Hepatocyte (in vitro differentiated cells): ENCODE data around the gene FASN.

Experiments used
- EZH2 ChIP-seq: fragments of 200-600 bp; sonication (generic); IDR thresholded peaks from 2 replicates; pipeline ENCODE4 v1.6.1; 2016; ENCODE audit warnings: antibody characterized with exemption, mild to moderate bottlenecking, borderline replicate concordance
- EZH2phosphoT487 ChIP-seq: fragments of 200-600 bp; sonication (generic); IDR thresholded peaks from one replicate; pipeline ENCODE4 v1.6.1; 2018; ENCODE audit warnings: antibody characterized with exemption, mild to moderate bottlenecking, low read depth, moderate library complexity; ENCODE audit not compliant: unreplicated experiment, severe bottlenecking
- TF ChIP-seq, protein P1 (sequence below): fragments of 200-600 bp; sonication (generic); IDR thresholded peaks from 2 replicates; pipeline ENCODE4 v1.5.1; 2016; ENCODE audit warnings: antibody characterized with exemption, mild to moderate bottlenecking; ENCODE audit not compliant: poor library complexity

DNA sequence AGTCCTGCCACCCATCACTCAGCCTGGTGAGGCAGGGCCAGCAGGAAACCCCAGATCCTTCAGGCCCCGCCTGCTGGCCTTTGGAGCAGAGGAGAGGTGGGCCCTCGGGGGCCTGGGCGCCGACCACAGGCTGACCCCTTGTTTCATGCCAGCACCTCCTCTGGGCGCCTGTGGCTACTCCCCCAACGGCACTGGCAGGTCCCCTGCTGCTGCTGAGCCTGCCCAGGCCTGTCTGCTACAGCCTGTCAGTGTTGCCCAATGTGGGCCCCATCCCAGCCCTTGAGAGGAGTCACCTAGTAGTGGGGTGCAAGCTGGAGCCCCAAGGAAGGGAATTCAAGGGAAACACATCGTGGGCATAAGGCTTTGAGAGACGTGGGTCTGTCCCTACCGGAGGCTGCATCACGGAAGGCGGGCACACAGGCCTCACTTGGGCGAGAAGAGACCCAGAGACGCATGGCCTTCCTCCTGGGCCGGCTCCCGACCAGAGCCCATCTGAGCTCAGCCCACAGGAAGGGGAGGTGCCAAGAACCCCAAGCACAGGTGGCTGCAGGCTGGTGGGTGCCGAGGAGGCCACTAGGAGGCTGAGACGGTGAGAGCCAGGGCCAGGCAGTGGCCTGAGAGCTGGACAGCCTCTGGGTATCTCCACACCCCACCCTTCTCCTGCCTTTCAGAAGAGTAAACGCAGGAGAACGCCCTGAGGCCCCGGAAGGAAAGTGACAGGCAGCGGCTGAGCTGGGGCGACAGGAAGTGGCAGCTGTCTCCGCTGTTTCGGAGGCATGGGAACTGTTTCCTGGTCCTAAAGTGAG, 8.0 kb upstream of the FASN start:
- TF ChIP-seq, protein P1, sequence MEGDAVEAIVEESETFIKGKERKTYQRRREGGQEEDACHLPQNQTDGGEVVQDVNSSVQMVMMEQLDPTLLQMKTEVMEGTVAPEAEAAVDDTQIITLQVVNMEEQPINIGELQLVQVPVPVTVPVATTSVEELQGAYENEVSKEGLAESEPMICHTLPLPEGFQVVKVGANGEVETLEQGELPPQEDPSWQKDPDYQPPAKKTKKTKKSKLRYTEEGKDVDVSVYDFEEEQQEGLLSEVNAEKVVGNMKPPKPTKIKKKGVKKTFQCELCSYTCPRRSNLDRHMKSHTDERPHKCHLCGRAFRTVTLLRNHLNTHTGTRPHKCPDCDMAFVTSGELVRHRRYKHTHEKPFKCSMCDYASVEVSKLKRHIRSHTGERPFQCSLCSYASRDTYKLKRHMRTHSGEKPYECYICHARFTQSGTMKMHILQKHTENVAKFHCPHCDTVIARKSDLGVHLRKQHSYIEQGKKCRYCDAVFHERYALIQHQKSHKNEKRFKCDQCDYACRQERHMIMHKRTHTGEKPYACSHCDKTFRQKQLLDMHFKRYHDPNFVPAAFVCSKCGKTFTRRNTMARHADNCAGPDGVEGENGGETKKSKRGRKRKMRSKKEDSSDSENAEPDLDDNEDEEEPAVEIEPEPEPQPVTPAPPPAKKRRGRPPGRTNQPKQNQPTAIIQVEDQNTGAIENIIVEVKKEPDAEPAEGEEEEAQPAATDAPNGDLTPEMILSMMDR, result peak; percentile 31
- TF ChIP-seq EZH2 (no peak), EZH2phosphoT487 (no peak)
